Measurements from ENCODE around the gene APOL1. TPM values are rescaled to one million over a fixed set of nuclear protein-coding genes. Genes with fewer than 3 reads are reported as not detected.
"Not testable (repeated sequence)": the region's sequence is repeated elsewhere in the genome, so short reads cannot be mapped to it uniquely, and the experiment has no call there.

Gene APOL1
- total RNA-seq, 1 donor from 2014 or later, result 30.1 TPM

DNA sequence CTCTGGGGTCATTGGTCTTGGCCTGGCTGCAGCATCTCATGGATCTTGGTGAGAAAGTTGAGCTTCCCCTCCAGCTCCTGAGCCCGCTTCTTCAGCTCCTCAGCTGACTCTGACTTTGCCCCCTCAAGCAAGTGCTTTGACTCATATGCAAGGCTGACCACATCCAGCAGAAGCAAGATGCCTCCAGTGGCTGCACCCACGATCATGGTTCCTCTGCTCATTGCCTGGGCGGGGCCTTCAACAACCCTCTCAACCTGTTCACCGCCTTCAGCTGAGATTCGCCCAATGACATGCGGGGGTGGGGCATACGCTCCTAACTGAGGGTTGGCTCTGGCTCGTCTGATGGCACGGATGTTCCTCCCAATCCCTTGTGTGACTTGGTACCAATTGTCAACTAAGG lies 25.5 kb upstream of the APOL1 start:
- TF ChIP-seq, protein P1, sequence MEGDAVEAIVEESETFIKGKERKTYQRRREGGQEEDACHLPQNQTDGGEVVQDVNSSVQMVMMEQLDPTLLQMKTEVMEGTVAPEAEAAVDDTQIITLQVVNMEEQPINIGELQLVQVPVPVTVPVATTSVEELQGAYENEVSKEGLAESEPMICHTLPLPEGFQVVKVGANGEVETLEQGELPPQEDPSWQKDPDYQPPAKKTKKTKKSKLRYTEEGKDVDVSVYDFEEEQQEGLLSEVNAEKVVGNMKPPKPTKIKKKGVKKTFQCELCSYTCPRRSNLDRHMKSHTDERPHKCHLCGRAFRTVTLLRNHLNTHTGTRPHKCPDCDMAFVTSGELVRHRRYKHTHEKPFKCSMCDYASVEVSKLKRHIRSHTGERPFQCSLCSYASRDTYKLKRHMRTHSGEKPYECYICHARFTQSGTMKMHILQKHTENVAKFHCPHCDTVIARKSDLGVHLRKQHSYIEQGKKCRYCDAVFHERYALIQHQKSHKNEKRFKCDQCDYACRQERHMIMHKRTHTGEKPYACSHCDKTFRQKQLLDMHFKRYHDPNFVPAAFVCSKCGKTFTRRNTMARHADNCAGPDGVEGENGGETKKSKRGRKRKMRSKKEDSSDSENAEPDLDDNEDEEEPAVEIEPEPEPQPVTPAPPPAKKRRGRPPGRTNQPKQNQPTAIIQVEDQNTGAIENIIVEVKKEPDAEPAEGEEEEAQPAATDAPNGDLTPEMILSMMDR (IDR thresholded peaks at IDR 0.05), result no peak
- peaks cover 45 to 46% of the 10 kb centered on the region in 2 donors for H3K36me3 ChIP-seq
- intact Hi-C loops (cut with DNase I), result no loop called here

DNA sequence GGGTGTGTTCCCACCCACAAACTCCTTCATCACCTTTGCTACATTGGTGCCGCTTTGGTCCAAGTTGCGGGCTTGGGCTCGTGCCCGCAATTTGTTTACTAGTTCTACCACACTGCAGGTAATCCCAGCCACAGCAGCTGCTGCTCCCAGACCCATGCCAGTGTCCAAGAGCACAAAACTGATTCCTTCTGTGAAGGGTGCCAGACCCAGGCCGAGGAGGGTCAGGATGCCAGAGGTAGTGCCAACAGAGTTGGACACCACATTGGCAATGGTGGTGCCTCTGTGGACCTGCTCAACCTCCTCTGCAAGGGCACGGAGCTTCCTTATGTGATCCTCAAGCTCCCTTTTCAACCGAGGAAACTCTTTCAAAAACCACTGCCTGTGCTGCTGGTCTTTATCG lies 25.1 kb upstream of the APOL1 start:
- Histone ChIP-seq H3K27ac (no peak overlapping the region), H3K27me3 (no peaks in the 10 kb centered on the region), H3K36me3 (peaks cover 49 to 50% of the 10 kb centered on the region in 2 donors), H3K9me3 (no peaks in the 10 kb centered on the region), H3K4me1 (no peaks in the 10 kb centered on the region), H3K4me3 (no peak overlapping the region)
- TF ChIP-seq, protein P1 (IDR thresholded peaks at IDR 0.05), result no peak
- no peak for DNase-seq (ENCODE audit: low spot score in 2 of 2)
- intact Hi-C loops (cut with DNase I), result no loop called here

More for the DNA sequence above, 25.5 kb upstream of the APOL1 start:
- Histone ChIP-seq H3K27ac (no peak overlapping the region), H3K27me3 (no peaks in the 10 kb centered on the region), H3K4me1 (no peaks in the 10 kb centered on the region), H3K4me3 (no peak overlapping the region), H3K9me3 (no peaks in the 10 kb centered on the region)
- DNase-seq (ENCODE audit: low spot score in 2 of 2), result no peak

DNA sequence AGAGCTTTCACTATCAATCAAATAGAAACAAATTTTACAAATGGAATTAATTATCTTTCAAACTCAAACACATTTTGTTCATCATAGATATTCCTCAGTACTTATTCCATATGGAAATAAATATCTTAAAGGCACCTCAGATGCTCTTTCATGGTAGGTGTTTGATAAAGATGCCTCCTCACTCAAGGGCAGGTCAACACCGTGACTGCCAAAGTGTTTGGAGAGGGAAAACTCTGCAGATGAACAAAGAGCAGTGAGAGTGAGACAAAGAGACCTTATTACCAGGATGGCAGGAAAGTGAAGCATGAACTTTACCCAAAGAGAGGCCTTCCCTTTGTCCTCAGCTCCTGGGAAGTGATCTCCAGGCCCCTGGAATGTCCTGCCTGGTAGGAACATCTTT lies 24.6 kb upstream of the APOL1 start:
- H3K9me3 ChIP-seq; intact Hi-C loops (cut with DNase I); H3K4me1 ChIP-seq; H3K27ac ChIP-seq; H3K27me3 ChIP-seq; DNase-seq (ENCODE audit: low spot score in 2 of 2); H3K4me3 ChIP-seq: not testable (repeated sequence)
- H3K36me3 ChIP-seq, result peaks cover 53 to 55% of the 10 kb centered on the region in 2 donors

DNA sequence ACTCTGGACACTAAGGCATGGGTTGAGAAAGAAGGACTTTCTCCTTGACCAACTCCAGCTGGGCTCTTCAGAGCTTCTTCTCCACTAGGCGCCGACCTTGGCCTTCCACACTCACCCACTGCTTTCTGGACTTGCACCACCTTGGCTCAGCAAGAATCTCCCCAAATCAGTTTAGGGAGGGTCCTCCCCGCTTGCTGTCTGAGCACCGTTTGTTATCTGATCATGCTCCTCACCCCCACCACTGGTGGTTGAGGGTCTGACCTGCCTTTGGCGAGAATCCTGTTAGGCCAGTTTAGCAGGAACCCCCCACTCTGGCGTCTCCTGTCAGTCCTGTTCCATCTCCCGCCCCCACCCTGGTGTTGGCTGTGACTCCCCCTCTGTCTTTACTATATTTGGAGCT lies 24.0 kb upstream of the APOL1 start:
- no peak for DNase-seq (ENCODE audit: low spot score in 2 of 2)
- Histone ChIP-seq H3K36me3 (peaks cover 53 to 55% of the 10 kb centered on the region in 2 donors), H3K9me3 (no peaks in the 10 kb centered on the region), H3K27ac (no peak overlapping the region), H3K27me3 (no peaks in the 10 kb centered on the region), H3K4me1 (no peaks in the 10 kb centered on the region), H3K4me3 (no peak overlapping the region)
- TF ChIP-seq, protein P1 (IDR thresholded peaks at IDR 0.05), result no peak
- intact Hi-C loops (cut with DNase I), result no loop called here

DNA sequence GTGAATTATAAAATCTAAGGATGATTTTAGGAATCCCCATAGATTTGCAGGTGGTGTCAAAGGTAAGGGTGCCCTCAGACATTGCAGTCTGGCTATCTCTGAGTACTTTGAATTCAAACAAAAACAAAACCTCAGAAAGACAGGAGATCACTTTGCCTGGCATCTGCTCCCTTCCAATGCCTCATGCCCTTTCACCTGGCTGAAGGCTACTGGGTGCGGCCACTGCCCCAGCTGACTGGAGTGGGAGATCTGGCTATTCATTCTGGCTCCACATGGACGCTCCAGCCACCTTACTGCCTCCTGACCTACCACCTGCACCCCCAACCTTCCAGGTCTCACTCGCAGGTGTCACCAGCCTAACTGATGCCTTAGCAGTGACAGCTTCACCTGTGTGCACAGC lies 23.3 kb upstream of the APOL1 start:
- not testable (repeated sequence) for H3K9me3 ChIP-seq

DNA sequence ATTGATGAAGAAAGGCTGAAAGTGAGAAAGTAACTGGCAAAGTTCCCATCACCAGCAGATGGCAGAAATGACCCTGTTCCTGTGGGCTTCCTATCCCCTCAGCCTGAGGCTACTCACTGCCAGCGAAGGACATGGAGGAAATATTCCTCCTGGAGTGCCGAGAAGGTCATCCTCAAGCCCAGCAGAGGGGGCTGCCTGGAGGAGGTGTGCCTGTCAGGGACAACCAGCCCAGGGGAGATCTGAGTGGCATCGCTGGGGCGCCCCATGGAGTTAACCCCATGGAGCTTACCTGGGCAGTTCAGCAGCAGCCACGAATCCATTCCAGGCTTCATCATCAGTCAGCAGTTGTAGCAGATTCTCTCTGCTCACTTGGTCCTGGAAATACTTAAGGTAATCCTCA lies 21.9 kb upstream of the APOL1 start:
- intact Hi-C loops (cut with DNase I); H3K9me3 ChIP-seq; H3K4me1 ChIP-seq; H3K27ac ChIP-seq; H3K4me3 ChIP-seq; H3K27me3 ChIP-seq; DNase-seq (ENCODE audit: low spot score in 2 of 2): not testable (repeated sequence)
- peaks cover 53 to 55% of the 10 kb centered on the region in 2 donors for H3K36me3 ChIP-seq

More for the DNA sequence above, 23.3 kb upstream of the APOL1 start:
- H3K4me3 ChIP-seq; H3K27ac ChIP-seq; intact Hi-C loops (cut with DNase I); DNase-seq (ENCODE audit: low spot score in 2 of 2); H3K4me1 ChIP-seq; H3K27me3 ChIP-seq: not testable (repeated sequence)
- H3K36me3 ChIP-seq, result peaks cover 53 to 55% of the 10 kb centered on the region in 2 donors

DNA sequence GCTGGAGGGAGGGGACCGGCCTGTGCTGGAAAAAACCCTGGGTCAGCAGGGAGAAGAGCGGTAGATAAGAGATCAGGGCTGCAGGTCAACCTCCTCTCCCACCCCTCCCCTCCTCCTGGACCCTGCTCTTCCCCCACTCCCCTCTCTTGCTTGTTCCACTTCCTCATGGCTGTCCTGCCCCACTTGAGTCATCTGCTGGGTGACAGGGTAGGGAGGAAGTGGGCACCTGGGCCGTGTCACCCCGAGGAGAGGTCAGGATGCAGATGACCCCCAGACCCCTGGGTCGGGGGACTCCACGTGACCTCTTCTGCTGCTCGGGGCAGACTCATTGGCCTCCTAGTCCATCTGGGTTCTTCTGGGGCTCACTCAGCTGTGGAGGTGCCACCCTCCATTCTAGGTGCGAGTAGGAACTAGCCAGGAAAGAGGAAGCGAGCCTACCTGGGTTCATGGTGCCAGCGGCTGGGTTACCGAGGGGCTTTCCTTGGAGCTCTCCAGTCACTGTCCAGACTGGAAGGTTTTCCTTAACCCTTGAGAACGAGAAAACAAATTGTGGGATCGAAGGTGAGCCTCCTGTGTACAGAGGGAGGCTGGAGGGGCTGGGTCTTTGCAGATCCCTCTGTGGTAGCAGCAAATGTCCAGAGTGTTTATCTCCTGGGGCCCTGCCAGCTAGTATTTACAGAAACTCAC lies 20.1 kb upstream of the APOL1 start:
- Histone ChIP-seq H3K27ac (no peak overlapping the region), H3K9me3 (no peaks in the 10 kb centered on the region), H3K36me3 (peaks cover 49% of the 10 kb centered on the region in 2 donors), H3K4me1 (peaks cover 5 to 22% of the 10 kb centered on the region in 2 donors), H3K4me3 (no peak overlapping the region), H3K27me3 (no peaks in the 10 kb centered on the region)
- DNase-seq (ENCODE audit: low spot score in 2 of 2), result no peak
- TF ChIP-seq, protein P1 (IDR thresholded peaks at IDR 0.05), result no peak
- intact Hi-C loops (cut with DNase I), result no loop called here

All from ascending aorta (tissue), 2 donors.